K562 (cell line): ENCODE results near the gene CHN1. TPM values are rescaled to one million over a fixed set of nuclear protein-coding genes. Genes with fewer than 3 reads are reported as not detected.

Experiments used
- ASH1L ChIP-seq: fragments of 450-650 bp; IDR thresholded peaks from 2 replicates; pipeline ENCODE4 v1.6.1; 2018; ENCODE audit warnings: borderline replicate concordance, mild to moderate bottlenecking, low read depth; ENCODE audit not compliant: partially characterized antibody
- FOXK1 ChIP-seq: sonication (generic); formaldehyde crosslinking; IDR thresholded peaks from 2 replicates; pipeline ENCODE4 v1.8.0; 2022; ENCODE audit warnings: missing genetic modification reagents, mild to moderate bottlenecking, borderline replicate concordance
- HDAC6 ChIP-seq: IDR thresholded peaks from 2 replicates; pipeline ENCODE4 v1.6.1; 2012; ENCODE audit warnings: low read depth, mild to moderate bottlenecking, control low read depth, inconsistent platforms, low read length, moderate library complexity
- JUN ChIP-seq, 2 experiments: sonication (generic) in 1 of 2; formaldehyde crosslinking in 1 of 2; IDR thresholded peaks; 2 replicates each; pipeline versions ENCODE4 v1.6.1 to v1.8.0; 2012 to 2022; ENCODE audit warnings: borderline replicate concordance in 2 of 2, mild to moderate bottlenecking in 2 of 2, improper control_type of control experiment in 1 of 2, low read depth in 1 of 2, low read length in 1 of 2, missing genetic modification reagents in 1 of 2
- KLF13 ChIP-seq: fragments of 450-650 bp; IDR thresholded peaks from 2 replicates; pipeline ENCODE4 v1.6.1; 2016; ENCODE audit warnings: missing genetic modification characterization, low read depth, mild to moderate bottlenecking, missing compliant biosample characterization, moderate library complexity, borderline replicate concordance
- NR2C1 ChIP-seq, 2 experiments: fragments of 450-650 bp; IDR thresholded peaks; 2 replicates each; pipeline ENCODE4 v1.6.1; 2017; ENCODE audit warnings: mild to moderate bottlenecking in 2 of 2, antibody characterized with exemption in 1 of 2, inconsistent platforms in 1 of 2, missing compliant biosample characterization in 1 of 2, missing genetic modification characterization in 1 of 2
- POU5F1 ChIP-seq: fragments of 150-350 bp; IDR thresholded peaks from 2 replicates; pipeline ENCODE4 v1.6.1; 2014; ENCODE audit warnings: borderline replicate concordance, low read length, low read depth, mild to moderate bottlenecking; ENCODE audit not compliant: partially characterized antibody
- TCF7 ChIP-seq: sonication (generic); IDR thresholded peaks from 2 replicates; pipeline ENCODE4 v1.6.1; 2016; ENCODE audit warnings: antibody characterized with exemption, borderline replicate concordance
- ZNF274 ChIP-seq: IDR thresholded peaks from 2 replicates; pipeline ENCODE4 v1.6.1; 2011; ENCODE audit warnings: low read depth, mild to moderate bottlenecking, low read length, moderate library complexity, borderline replicate concordance
- polyA plus RNA-seq, 8 experiments: library from polyadenylated mRNA; depleted of rRNA in 4 of 8; stranded (reverse) in 5 of 8; unstranded in 3 of 8; fragments of >200 nt; fragmentation: Nextera tagmentation in 2 of 8; fragmentation: Illumina TruSeq in 1 of 8; extraction: Ambion mirVana in 2 of 8; extraction: Trizol in 1 of 8; gene quantifications; 2 replicates each; pipeline versions ENCODE4 v1.2.1 to v1.2.3, GENCODE V29; 2011 to 2014; ENCODE audit warnings: inconsistent platforms in 1 of 8, missing spikeins in 1 of 8
- total RNA-seq, 7 experiments: library from RNA; depleted of rRNA in 6 of 7; stranded (reverse); fragments of >200 nt in 6 of 7; fragmentation: Illumina TruSeq in 2 of 7; extraction: Trizol in 2 of 7; gene quantifications; 2 replicates each; pipeline versions ENCODE4 v1.2.1 to v1.2.3, GENCODE V29; 2011 to 2021; ENCODE audit warnings: low replicate concordance in 1 of 7
- TF ChIP-seq, protein P1 (sequence below): sonication (generic); formaldehyde crosslinking; IDR thresholded peaks from 2 replicates; pipeline ENCODE4 v1.8.0; 2022; ENCODE audit warnings: mild to moderate bottlenecking, missing genetic modification reagents
- TF ChIP-seq, protein P2 (sequence below): fragments of 250-450 bp; sonication (Bioruptor Pico); IDR thresholded peaks from 2 replicates; pipeline ENCODE4 v1.8.0; 2021; ENCODE audit warnings: moderate library complexity, mild to moderate bottlenecking, inconsistent platforms
- TF ChIP-seq, protein P3 (sequence below): IDR thresholded peaks from 2 replicates; pipeline ENCODE4 v1.6.1; 2016; ENCODE audit warnings: missing genetic modification characterization, missing compliant biosample characterization

CHN1 gene
- total and polyA plus RNA-seq, 9 of the 15 experiments (the other 6 are each of a cell fraction or from before 2014, with no cell fraction given) = 0.17 to 2.0 (median 0.87) TPM

GRCh38 chr2:174873471-174873870, 131.7 kb downstream of the CHN1 start (continued):
- TF ChIP-seq, protein P1, sequence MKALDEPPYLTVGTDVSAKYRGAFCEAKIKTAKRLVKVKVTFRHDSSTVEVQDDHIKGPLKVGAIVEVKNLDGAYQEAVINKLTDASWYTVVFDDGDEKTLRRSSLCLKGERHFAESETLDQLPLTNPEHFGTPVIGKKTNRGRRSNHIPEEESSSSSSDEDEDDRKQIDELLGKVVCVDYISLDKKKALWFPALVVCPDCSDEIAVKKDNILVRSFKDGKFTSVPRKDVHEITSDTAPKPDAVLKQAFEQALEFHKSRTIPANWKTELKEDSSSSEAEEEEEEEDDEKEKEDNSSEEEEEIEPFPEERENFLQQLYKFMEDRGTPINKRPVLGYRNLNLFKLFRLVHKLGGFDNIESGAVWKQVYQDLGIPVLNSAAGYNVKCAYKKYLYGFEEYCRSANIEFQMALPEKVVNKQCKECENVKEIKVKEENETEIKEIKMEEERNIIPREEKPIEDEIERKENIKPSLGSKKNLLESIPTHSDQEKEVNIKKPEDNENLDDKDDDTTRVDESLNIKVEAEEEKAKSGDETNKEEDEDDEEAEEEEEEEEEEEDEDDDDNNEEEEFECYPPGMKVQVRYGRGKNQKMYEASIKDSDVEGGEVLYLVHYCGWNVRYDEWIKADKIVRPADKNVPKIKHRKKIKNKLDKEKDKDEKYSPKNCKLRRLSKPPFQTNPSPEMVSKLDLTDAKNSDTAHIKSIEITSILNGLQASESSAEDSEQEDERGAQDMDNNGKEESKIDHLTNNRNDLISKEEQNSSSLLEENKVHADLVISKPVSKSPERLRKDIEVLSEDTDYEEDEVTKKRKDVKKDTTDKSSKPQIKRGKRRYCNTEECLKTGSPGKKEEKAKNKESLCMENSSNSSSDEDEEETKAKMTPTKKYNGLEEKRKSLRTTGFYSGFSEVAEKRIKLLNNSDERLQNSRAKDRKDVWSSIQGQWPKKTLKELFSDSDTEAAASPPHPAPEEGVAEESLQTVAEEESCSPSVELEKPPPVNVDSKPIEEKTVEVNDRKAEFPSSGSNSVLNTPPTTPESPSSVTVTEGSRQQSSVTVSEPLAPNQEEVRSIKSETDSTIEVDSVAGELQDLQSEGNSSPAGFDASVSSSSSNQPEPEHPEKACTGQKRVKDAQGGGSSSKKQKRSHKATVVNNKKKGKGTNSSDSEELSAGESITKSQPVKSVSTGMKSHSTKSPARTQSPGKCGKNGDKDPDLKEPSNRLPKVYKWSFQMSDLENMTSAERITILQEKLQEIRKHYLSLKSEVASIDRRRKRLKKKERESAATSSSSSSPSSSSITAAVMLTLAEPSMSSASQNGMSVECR (CRISPR knock-in tag) = no peak
- TF ChIP-seq NR2C1 (IDR thresholded peaks at IDR 0.05) (no peak), NR2C1 (tag; IDR thresholded peaks at IDR 0.05) (no peak), POU5F1 (no peak), JUN (IDR thresholded peaks at IDR 0.05; ENCODE audit: borderline replicate concordance, low read depth, low read length) (no peak), JUN (CRISPR knock-in tag; IDR thresholded peaks at IDR 0.05; ENCODE audit: borderline replicate concordance) (no peak), KLF13 (tag) (no peak), ZNF274 (no peak), TCF7 (no peak), FOXK1 (CRISPR knock-in tag) (no peak), HDAC6 (no peak), ASH1L (no peak)
- TF ChIP-seq, protein P2, sequence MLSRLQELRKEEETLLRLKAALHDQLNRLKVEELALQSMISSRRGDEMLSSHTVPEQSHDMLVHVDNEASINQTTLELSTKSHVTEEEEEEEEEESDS (CRISPR knock-in tag) = no peak
- TF ChIP-seq, protein P3, sequence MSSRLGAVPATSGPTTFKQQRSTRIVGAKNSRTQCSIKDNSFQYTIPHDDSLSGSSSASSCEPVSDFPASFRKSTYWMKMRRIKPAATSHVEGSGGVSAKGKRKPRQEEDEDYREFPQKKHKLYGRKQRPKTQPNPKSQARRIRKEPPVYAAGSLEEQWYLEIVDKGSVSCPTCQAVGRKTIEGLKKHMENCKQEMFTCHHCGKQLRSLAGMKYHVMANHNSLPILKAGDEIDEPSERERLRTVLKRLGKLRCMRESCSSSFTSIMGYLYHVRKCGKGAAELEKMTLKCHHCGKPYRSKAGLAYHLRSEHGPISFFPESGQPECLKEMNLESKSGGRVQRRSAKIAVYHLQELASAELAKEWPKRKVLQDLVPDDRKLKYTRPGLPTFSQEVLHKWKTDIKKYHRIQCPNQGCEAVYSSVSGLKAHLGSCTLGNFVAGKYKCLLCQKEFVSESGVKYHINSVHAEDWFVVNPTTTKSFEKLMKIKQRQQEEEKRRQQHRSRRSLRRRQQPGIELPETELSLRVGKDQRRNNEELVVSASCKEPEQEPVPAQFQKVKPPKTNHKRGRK = no peak
